ENCODE data around the gene ITPR1.

Gene ITPR1

GRCh38 chr3:4765212-4765611, 272.1 kb downstream of the ITPR1 start:
- DNase-seq, result no peak

DNA sequence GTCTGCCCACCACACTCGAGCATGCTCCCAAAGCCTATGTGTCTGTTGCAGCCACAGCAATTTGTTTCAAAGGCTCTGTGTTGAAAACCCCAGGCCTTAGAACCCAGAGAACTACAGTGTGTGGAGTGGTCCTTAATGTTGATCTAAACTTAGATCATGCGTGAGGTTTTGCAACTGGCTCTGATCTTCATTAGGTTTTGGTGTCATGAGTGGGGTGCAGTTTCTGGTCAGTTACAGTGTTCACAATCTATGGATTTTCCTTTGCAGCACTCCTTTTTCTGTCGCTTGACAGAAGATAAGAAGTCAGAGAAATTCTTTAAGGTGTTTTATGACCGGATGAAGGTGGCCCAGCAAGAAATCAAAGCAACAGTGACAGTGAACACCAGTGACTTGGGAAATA, 273.1 kb downstream of the ITPR1 start:
- no peak for DNase-seq

DNA sequence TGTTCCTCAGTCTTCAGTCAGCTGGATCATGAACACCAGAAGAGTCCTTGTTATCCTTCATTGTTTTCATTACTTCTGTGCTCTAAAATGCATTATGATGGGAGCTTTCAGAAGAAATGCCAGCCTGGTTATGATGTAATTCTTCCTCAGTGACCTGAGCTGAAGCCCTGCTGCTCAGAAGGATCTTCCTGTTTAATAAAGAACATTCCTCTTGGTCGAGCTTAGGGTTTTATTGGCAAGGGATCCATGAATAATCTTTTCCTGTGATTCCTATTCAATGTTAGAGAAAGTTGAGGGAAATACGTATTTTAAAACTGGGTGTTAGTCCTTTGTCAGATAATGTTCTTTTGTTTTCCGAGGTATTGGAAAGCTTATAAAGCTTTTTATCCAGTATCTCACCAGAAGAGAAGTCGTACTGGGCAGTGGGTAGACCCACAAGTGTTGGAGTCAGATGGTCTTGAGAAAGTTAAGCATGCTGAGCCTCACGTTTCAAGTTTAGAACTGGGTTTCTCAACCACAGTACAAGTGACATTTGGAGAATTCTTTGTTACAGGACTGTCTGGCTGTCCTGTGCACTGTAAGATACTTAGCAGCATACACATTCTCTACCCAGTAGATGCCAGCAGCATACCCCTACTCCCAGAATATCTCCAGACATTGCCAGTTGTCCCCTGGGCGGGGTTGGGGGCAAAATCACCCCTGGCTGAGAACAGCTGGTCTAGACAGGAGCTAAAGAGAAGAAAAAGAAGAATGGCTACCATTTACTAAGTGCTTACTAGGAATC, 273.8 kb downstream of the ITPR1 start:
- no peak for DNase-seq

DNA sequence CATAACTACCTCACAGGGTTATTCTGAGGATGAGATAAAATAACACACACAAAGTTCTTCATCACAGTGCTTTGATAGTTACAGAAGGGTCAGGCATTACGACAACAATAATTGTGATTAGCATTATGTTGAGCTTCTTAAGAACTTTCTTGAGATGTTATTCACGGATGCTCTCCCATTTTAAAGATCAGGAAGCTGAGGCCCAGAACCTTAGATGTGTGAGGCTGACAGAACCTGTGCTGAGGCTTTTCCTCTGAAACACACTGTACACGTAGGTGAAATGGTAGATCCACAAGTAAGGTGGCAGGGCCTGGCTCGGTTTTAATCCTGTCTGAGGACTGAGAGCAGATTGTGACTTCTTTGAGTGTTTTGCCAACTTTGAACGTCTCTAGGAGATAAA, 274.9 kb downstream of the ITPR1 start:
- no peak for DNase-seq

GRCh38 chr3:4768521-4768920, 275.4 kb downstream of the ITPR1 start:
- no peak for DNase-seq

DNA sequence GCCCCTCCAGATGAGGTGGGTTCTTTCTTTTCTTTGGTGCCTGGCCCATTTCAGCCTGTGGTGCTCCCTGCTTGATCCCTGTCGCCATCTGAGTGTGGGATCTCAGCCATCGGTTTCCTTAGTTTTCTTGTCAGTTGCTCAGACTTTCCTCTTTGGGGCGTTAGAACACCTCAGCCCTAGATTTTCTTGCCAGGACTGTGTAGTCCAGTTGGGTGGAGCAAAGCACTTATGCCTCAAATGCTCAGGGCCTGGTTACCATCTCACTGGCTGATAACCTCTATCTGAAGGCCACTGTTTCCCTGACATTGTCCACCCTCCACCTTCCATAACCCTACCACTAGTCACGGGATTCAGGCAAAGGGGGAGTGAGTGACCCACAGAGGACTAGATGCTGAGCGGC, 277.4 kb downstream of the ITPR1 start:
- no peak for DNase-seq

DNA sequence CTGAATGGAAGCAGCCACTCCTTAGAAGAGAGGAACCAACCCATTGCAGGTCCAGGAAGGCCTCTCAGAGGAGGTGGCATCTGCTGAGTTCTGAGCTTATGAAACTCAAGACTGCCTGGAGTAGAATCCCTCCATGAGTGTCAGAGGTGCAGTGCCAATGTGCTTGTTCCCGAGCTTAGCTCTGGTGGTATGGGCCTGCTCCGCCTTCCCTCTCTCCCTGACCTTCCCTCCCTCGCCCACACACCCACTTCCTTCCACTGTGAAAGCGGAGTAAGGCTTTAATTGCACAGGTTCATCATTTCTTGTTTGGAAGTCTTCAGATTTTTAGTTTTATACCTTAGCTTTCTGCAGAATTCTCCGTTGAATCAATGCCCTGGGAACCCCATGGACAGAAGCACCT, 278.1 kb downstream of the ITPR1 start:
- DNase-seq, result no peak

DNA sequence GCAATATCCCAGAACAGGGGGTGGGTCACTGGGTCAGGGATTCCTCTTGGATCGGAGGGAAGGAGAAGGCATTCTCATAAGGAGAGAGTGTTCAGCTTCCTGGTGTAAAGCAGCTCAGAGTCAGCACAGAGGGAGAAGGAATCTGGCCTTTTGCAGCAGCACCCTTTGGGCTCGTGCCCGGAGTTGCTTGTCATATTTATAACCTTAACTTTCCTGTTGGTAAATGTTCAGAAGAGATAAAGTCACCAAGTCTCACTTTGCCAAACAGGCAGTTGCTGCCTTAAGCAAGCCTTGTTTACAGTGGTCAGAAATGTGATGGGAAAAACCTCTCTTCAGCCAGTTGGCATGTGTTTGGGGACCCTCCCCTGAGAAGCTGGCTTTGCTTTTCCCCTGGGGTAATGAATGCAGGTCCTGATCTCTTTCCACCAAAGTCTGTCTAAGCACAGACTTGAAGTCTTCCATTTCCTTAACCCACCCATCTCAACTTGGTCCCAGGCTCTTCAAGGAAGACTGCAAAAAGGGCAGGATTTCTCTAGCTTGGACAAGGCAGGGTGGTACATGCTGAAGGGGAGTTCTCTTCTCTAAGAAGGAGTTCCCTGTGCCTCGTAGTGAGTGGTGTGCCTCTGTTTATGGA, 279.1 kb downstream of the ITPR1 start:
- no peak for DNase-seq

DNA sequence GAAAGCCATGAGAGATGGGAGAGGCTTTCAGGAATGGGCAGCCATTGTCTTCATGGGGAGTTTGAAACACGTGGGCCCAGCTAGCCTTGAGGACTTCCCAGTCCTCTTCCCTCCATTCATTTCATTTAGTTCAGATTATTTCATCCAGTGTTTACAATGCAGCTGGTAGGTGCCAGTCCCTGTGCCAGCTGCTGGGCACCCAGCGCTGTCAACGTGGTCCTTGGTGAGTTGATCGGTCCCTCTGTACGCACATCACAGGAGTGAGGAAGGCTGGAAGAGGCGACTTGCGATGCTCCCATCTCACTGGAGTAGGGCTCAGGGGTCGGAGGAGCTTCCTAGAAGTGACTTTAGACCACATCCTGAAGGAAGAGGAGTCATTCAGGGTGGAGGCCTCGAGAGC, 279.7 kb downstream of the ITPR1 start:
- DNase-seq, result no peak

- no peak for DNase-seq
Observed at GRCh38 chr3:4773583-4773982, 280.4 kb downstream of the ITPR1 start.

- no peak for DNase-seq
Observed at GRCh38 chr3:4774531-4774930, 281.4 kb downstream of the ITPR1 start.

DNA sequence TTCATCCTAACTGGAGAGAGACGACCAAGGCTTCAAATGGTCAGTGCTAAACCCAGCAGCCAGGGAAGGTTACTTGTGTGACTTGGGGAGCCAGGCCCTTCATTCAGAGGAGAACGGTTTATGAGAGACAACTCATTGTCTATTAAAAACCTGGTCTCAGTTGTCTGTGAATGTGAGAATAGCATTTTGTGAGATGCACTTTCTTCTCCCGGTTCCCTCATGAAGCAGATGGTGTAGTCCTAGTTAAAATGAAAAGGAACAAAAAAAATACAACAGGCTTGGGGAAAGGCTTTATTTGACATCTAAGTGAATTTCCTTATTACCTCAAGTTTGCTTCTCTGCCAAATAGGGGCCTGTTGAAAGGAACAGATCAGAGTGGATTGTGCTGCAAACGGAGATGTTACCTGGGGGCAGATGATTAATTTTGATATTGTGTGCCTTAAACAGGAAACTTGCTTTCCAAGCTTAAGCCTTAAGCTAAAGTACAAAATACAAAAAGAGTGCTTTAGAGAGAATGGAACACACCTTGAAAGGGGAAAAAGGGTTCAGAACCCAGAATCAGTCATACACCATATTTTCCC, 283.3 kb downstream of the ITPR1 start:
- DNase-seq, result no peak

DNA sequence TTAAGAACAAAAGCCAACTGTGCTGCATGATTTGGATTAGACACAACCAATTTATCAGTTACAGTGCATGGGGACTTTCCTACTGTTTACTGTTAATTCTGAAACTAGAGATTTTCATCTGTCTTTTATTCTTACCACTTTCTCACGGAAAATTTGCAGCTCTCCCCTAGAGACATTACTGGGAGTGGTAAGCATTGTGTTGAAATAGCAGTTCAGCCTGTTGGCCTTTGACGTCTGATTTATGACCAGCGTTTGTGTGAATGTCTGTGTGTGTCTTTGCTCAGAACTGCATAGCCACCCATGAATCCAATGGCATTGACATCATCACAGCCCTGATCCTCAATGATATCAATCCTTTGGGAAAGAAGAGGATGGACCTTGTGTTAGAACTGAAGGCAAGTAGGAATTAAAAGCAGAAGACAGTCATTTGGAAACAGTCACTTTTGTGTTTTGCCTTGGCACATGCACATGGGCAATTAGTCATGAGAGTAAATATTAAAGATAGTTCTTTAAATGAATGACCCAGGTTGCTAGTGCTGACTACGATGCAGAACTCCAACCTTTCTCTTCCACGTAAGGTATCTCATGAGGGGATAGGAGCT, 283.9 kb downstream of the ITPR1 start:
- peak; percentile 3 for DNase-seq

- DNase-seq, result no peak
Observed at GRCh38 chr3:4778119-4778518, 285.0 kb downstream of the ITPR1 start.

DNA sequence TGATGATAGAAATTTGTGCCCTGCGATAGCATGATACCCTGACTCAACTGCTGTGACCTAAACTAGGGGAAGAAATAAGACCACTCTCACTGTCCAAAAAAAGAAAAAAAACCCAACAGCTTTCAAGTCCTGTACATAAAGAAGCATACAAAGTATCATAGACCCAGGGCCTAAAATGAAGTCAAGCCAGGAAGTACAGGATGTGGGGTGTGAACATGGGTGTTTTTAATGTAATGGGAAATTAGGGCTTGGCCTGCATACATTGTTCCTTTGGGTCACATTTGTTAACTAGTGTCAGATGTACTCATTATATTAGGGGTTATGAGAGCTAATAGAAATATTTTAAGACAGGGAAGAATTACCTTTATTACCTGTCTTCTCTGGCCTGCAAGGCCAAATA, 285.6 kb downstream of the ITPR1 start:
- no peak for DNase-seq

DNA sequence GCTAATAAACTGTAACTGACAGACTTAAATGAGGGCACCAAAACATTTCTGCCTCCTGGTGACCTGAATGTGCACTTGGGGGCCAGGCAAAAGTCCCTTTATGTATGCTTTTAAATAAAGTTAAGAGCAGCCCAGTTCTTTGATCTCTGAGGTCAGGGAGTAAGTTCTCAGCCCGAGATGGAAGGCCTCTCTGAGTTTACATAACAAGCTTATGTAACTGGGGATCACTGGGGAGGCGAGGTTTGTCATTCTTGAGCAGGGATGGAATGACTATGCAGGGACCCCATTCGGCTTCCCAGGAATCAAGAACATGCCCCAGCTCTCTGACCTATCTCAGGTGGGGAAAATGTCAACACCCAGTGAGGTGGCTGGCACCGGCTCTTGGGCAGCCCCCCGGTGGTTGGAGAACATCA, 287.4 kb downstream of the ITPR1 start:
- DNase-seq, result no peak

- DNase-seq, result no peak
Observed at GRCh38 chr3:4782095-4782494, 288.9 kb downstream of the ITPR1 start.

DNA sequence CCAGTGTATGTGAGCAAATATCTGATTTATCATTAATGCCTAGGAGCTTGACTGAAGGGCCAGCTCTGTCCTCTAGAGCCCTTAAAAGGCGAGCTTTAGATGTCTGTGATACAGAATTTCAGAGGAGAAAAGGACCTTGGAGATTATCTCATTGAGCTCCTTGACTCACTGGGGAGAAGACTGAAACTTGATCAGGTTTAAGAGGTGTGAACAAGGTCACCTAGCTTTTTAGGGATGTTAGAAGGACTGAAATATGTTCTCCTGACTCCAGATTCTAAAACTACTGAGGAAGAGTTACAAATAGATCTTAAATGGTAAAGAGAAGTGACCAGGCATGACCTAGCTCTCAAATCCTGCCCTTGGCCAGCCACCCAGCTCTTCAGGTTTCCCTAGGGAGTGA, 292.4 kb downstream of the ITPR1 start:
- DNase-seq, result no peak

GRCh38 chr3:4786431-4786830, 293.3 kb downstream of the ITPR1 start:
- DNase-seq, result no peak

- no peak for DNase-seq
Observed at GRCh38 chr3:4791358-4791757, 298.2 kb downstream of the ITPR1 start.

GRCh38 chr3:4793311-4793710, 300.2 kb downstream of the ITPR1 start:
- DNase-seq, result no peak

GRCh38 chr3:4794331-4794730, 301.2 kb downstream of the ITPR1 start:
- DNase-seq, result no peak

DNA sequence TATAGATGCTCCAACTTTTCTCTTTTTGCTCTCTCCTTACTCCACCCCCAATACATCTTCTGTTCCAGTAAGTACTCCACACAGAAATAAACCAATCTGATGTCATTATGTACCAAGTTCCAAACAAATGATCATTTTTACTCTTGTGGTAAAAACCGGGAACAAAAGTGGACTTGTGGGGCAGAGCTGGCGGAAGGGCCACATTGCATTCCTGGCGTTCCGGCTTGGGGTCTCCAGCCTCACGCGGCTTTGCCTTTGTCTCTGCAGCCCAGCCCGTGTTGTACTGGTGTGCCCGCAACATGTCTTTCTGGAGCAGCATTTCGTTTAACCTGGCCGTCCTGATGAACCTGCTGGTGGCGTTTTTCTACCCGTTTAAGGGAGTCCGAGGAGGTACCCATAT, 301.6 kb downstream of the ITPR1 start:
- no peak for DNase-seq

GRCh38 chr3:4795905-4796304, 302.8 kb downstream of the ITPR1 start:
- DNase-seq, result no peak

Data from CD4-positive, alpha-beta T cell treated with Interleukin-10 for 1 hour (primary cell).